ENCODE data around the gene TM4SF1.

The TM4SF1 gene

DNA sequence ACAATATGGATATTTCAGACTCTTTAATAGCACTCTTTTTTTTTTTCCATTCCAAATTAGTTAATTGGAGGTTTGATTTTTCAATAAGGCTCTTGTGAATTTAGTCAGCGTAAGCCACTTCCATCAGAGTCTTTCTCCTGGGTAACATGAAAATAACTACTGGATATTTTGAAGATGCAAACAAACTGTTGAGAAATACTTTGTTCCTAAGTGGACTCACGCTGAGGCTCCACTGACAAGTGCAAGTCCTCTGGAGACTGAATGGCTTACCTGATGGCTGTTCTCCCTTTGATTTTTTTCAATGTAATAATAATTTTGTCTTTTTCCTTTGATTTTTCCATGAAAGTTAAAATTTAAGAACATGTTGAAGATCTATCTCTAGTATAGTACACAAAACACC, 26.0 kb upstream of the TM4SF1 start:
- DNase-seq (ENCODE audit: low read depth): no peak
- TF ChIP-seq, protein P1, sequence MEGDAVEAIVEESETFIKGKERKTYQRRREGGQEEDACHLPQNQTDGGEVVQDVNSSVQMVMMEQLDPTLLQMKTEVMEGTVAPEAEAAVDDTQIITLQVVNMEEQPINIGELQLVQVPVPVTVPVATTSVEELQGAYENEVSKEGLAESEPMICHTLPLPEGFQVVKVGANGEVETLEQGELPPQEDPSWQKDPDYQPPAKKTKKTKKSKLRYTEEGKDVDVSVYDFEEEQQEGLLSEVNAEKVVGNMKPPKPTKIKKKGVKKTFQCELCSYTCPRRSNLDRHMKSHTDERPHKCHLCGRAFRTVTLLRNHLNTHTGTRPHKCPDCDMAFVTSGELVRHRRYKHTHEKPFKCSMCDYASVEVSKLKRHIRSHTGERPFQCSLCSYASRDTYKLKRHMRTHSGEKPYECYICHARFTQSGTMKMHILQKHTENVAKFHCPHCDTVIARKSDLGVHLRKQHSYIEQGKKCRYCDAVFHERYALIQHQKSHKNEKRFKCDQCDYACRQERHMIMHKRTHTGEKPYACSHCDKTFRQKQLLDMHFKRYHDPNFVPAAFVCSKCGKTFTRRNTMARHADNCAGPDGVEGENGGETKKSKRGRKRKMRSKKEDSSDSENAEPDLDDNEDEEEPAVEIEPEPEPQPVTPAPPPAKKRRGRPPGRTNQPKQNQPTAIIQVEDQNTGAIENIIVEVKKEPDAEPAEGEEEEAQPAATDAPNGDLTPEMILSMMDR (IDR thresholded peaks at IDR 0.05; ENCODE audit: insufficient read depth, low read depth, low read length, missing control alignments): no peak
- no peak overlapping the region for H3K4me3 ChIP-seq (ENCODE audit: low read length)

DNA sequence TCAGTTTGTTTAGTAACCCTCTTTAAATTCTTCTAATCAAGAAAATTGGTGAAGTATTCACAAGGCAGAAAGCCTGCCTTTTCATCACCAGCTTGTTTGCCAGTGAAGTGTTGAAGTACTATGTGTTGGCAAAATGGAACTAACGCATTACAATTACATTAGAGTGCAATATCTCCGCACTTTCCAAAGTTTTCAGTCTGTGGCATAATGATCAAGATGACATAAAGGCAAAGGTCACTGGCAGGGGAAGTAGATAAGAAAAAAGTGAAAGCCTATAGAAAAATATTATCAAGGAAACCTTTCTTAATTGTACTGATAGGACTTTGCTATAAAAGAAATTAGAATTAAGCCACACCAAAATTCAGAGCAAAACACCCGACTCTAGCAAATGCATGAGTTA, 25.0 kb upstream of the TM4SF1 start:
- no peak for DNase-seq (ENCODE audit: low read depth)
- no peak overlapping the region for H3K4me3 ChIP-seq (ENCODE audit: low read length)
- TF ChIP-seq, protein P1 (IDR thresholded peaks at IDR 0.05; ENCODE audit: insufficient read depth, low read depth, low read length, missing control alignments): no peak

DNA sequence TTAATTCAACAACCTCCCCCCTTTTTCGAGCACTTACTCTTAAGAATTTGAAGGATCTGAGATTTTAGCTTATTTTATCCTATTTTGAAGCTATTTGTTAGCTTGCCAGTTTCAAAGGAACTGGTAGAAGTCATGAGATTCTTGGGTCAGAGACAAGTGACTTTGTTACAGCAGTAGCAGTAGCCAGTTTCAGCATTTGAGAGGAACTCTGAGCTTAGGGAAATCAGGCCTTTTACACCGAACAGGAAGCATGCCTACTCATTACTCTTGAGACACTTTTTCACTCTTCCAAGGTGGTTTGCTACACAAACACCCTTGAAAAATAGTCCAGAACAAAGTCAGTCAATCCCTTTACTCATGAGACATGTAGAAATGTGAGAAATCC, 24.5 kb upstream of the TM4SF1 start:
- DNase-seq (ENCODE audit: low read depth): no peak
- TF ChIP-seq, protein P1 (IDR thresholded peaks at IDR 0.05; ENCODE audit: insufficient read depth, low read depth, low read length, missing control alignments): no peak
- H3K4me3 ChIP-seq (ENCODE audit: low read length): no peak overlapping the region

GRCh38 chr3:149401212-149401925, 23.9 kb upstream of the TM4SF1 start:
- peak; percentile 84 for DNase-seq (ENCODE audit: low read depth)

DNA sequence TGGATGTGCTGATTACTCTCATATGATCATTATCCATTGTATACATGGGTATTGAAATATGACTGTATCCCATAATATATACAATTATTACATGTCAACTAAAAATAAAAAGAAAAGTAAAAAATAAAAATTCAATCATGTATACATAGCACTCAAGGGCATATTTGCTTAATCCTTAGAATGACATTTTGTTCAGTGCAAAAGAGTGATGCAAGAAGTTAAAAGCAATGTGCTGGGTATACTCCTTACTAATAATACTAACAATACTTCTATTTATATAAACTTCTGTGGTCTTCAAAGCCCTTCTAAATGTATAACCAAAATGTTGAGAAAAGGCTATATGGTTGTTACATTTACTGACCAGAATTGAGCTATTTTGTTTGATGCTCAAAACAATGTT, 23.2 kb upstream of the TM4SF1 start:
- TF ChIP-seq, protein P1 (IDR thresholded peaks at IDR 0.05; ENCODE audit: insufficient read depth, low read depth, low read length, missing control alignments): no peak
- DNase-seq (ENCODE audit: low read depth): no peak
- no peak overlapping the region for H3K4me3 ChIP-seq (ENCODE audit: low read length)

More at GRCh38 chr3:149401212-149401925, 23.9 kb upstream of the TM4SF1 start:
- TF ChIP-seq, protein P1 (IDR thresholded peaks at IDR 0.05; ENCODE audit: insufficient read depth, low read depth, low read length, missing control alignments): no peak
- no peak overlapping the region for H3K4me3 ChIP-seq (ENCODE audit: low read length)

DNA sequence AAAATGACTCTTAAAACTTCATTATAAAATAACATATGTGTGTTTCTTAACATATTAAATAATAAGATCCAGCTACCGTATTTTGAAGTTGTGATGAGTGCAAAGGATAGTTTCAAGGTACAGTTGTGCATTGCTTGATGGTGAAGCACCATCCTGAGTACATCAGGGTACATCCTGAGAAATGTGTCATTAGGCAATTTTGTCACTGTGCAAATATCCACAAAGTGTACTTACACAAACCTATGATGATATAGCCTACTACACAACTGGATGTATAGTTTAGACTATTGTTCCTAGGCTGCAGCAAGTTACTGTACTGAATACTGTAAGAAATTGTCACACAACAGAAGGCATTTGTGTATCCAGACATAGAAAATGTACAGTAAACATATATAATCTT, 20.8 kb upstream of the TM4SF1 start:
- TF ChIP-seq, protein P1 (IDR thresholded peaks at IDR 0.05; ENCODE audit: insufficient read depth, low read depth, low read length, missing control alignments): no peak
- H3K4me3 ChIP-seq (ENCODE audit: low read length): no peak overlapping the region
- no peak for DNase-seq (ENCODE audit: low read depth)

GRCh38 chr3:149397528-149397927, 20.1 kb upstream of the TM4SF1 start:
- DNase-seq (ENCODE audit: low read depth): no peak
- H3K4me3 ChIP-seq (ENCODE audit: low read length): no peak overlapping the region
- TF ChIP-seq, protein P1 (IDR thresholded peaks at IDR 0.05; ENCODE audit: insufficient read depth, low read depth, low read length, missing control alignments): no peak

All from epithelial cell of esophagus (primary cell).